KMS-11 (cell line): Measurements from ENCODE around the gene ZC3H7B.

Source experiments
- H2AFZ ChIP-seq: fragments of 200-600 bp; sonication (generic); 2 replicates; pipeline ENCODE4 v1.6.1; 2016; ENCODE audit warnings: antibody characterized with exemption, mixed run types, low read depth
- H3K27ac ChIP-seq: fragments of 200-600 bp; sonication (generic); 2 replicates; pipeline ENCODE4 v1.6.1; 2016; ENCODE audit warnings: mild to moderate bottlenecking, mixed run types
- H3K27me3 ChIP-seq: fragments of 200-600 bp; sonication (generic); 2 replicates; pipeline ENCODE4 v1.6.1; 2017; ENCODE audit warnings: mild to moderate bottlenecking, low read depth, mixed run types, moderate library complexity; ENCODE audit not compliant: insufficient read depth
- H3K36me3 ChIP-seq: fragments of 200-600 bp; sonication (generic); 2 replicates; pipeline ENCODE4 v1.6.1; 2017; ENCODE audit warnings: mild to moderate bottlenecking, mixed run types; ENCODE audit not compliant: insufficient read depth
- H3K4me1 ChIP-seq: fragments of 200-600 bp; sonication (generic); 2 replicates; pipeline ENCODE4 v1.6.1; 2016; ENCODE audit warnings: mild to moderate bottlenecking, low read depth, mixed run types; ENCODE audit not compliant: poor library complexity, severe bottlenecking
- H3K4me2 ChIP-seq: fragments of 200-600 bp; sonication (generic); 2 replicates; pipeline ENCODE4 v1.7.0; 2016; ENCODE audit warnings: mild to moderate bottlenecking, mixed run types
- H3K4me3 ChIP-seq: fragments of 200-600 bp; sonication (generic); IDR thresholded peaks from 2 replicates; pipeline ENCODE4 v1.6.1; 2017; ENCODE audit warnings: low read depth, low read length, mixed read lengths; ENCODE audit not compliant: insufficient read depth
- H3K79me2 ChIP-seq: fragments of 200-600 bp; sonication (generic); 2 replicates; pipeline ENCODE4 v1.6.1; 2016; ENCODE audit warnings: low read depth, mixed run types; ENCODE audit not compliant: insufficient read depth
- H3K9ac ChIP-seq: fragments of 200-600 bp; sonication (generic); 2 replicates; pipeline ENCODE4 v1.6.1; 2016; ENCODE audit warnings: mild to moderate bottlenecking, mixed run types
- H4K20me1 ChIP-seq: fragments of 200-600 bp; sonication (generic); 2 replicates; pipeline ENCODE4 v1.6.1; 2016; ENCODE audit warnings: mild to moderate bottlenecking, mixed run types; ENCODE audit not compliant: insufficient read depth
- TF ChIP-seq, protein P1 (sequence below): fragments of 200-600 bp; sonication (generic); conservative IDR thresholded peaks from 2 replicates; pipeline ENCODE4 v1.6.1; 2017; ENCODE audit warnings: low read depth, mild to moderate bottlenecking, antibody characterized with exemption, low read length, moderate library complexity, mixed read lengths

ZC3H7B gene

DNA sequence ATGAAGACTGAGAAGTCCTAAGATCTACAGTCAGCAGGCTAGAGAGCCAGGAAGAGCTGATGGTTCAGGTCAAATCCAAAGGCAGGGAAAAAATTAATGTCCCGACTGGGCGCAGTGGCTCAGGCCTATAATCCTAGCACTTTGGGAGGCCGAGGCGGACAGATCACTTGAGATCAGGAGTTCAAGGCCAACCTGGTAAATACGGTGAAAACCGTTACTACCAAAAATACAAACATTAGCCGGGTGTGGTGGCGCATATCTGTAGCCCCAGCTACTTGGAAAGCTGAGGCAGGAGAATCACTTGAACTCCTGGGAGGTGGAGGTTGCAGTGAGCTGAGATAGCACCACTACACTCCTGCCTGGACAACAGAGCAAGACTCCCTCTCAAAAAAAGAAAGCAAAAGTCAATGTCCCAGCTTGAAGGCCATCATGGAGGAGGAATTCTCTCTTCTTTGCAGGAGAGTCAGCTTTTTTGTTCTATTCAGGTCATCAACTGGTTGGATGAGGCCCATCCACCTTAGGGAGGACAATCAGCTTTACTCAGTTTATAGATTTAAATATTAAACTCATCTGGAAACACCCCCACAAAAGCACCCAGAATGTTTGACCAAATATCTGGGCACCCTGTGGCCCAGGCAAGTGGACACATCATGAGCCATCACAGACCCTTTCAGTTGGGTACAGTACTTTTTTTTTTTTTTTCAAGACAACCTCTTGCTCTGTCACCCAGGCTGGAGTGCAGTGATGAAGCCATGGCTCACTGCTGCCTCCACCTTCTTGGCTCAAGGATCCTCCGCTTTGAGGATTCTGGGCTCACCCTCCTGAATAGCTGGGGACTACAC lies 4.3 kb upstream of the ZC3H7B start:
- Histone ChIP-seq H4K20me1 (no peaks in the 10 kb centered on the region), H3K27ac (no peak overlapping the region), H3K27me3 (no peaks in the 10 kb centered on the region), H3K4me2 (no peak overlapping the region), H3K79me2 (peaks cover 16% of the 10 kb centered on the region), H3K4me1 (peaks cover 6% of the 10 kb centered on the region), H3K4me3 (no peak overlapping the region), H3K9ac (no peak overlapping the region), H3K36me3 (no peaks in the 10 kb centered on the region), H2AFZ (no peak overlapping the region)
- TF ChIP-seq, protein P1, sequence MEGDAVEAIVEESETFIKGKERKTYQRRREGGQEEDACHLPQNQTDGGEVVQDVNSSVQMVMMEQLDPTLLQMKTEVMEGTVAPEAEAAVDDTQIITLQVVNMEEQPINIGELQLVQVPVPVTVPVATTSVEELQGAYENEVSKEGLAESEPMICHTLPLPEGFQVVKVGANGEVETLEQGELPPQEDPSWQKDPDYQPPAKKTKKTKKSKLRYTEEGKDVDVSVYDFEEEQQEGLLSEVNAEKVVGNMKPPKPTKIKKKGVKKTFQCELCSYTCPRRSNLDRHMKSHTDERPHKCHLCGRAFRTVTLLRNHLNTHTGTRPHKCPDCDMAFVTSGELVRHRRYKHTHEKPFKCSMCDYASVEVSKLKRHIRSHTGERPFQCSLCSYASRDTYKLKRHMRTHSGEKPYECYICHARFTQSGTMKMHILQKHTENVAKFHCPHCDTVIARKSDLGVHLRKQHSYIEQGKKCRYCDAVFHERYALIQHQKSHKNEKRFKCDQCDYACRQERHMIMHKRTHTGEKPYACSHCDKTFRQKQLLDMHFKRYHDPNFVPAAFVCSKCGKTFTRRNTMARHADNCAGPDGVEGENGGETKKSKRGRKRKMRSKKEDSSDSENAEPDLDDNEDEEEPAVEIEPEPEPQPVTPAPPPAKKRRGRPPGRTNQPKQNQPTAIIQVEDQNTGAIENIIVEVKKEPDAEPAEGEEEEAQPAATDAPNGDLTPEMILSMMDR: no peak

DNA sequence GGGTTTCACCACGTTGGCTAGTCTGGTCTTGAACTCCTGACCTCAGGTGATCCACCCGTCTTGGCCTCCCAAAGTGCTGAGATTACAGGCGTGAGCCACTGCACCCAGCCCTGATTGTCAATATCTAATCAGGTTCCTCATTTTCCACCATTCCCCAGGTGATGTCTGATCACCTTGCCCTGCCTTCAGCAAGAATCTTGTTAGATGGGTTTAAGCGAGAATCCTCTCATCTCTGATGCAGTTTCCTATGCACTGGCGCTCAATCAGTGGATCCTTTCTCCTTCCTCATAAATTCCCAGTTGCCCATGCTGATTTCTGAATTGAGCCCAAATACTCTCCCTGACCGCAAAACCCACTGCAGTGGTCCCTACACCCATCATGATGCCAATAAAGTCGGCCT lies 664 bp upstream of the ZC3H7B start:
- H3K27ac ChIP-seq: no peak overlapping the region
- H3K9ac ChIP-seq: peak overlapping the region; percentile 99; the same call in 1 of the 2 replicates
- H3K27me3 ChIP-seq: no peaks in the 10 kb centered on the region
- H3K4me3 ChIP-seq: no peak overlapping the region
- H2AFZ ChIP-seq: peak overlapping the region; percentile 81
- peak overlapping the region; percentile 99 for H3K4me2 ChIP-seq
- peaks cover 25% of the 10 kb centered on the region for H3K4me1 ChIP-seq
- no peaks in the 10 kb centered on the region for H3K36me3 ChIP-seq
- H3K79me2 ChIP-seq: peaks cover 52% of the 10 kb centered on the region
- TF ChIP-seq, protein P1: no peak
- H4K20me1 ChIP-seq: no peaks in the 10 kb centered on the region

DNA sequence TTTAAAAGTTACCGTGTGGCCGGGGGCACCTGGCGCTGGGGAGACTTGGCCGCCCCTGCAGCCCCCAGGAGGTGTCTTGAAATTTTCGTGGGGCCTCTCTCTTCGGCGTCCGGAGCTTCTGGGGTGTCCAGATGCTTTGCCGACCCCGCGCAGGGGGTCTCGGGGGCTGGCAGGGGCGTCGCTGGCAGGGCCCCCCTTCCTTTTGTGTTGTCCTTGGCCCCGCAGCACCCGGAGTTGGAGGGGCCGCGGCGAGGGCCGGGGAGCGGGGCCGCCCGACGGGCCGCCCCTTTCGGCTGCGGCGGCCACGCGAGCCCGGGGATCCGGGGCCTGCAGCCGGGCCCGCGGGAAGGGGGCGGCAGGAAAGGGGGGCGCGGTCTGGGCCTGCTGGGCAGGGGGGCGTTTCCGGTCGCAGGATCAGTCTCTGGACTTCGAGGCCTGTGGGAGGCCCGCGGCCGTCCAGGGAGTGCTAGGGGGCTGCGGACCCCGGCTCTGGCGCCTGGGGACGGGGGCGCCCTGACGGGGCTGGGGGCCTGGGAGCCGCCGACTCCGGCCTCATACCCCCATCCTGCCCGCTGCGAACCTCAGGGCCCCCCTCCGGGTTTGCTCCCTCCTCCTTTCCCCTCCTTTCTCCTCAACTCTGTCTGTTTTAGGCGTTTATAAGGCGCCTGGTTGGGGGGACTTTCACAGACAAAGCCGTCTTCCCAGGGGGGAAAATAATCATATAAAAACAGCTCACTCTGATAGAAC lies 869 bp downstream of the ZC3H7B start:
- peak overlapping the region; percentile 99 for H3K9ac ChIP-seq
- no peaks in the 10 kb centered on the region for H3K27me3 ChIP-seq
- H3K36me3 ChIP-seq: no peaks in the 10 kb centered on the region
- no peak overlapping the region for H3K4me3 ChIP-seq
- H3K27ac ChIP-seq: peak overlapping the region; percentile 85
- no peaks in the 10 kb centered on the region for H4K20me1 ChIP-seq
- TF ChIP-seq, protein P1: no peak
- peak overlapping the region; percentile 99 for H3K4me2 ChIP-seq
- H2AFZ ChIP-seq: peak overlapping the region; percentile 81
- H3K4me1 ChIP-seq: peaks cover 25% of the 10 kb centered on the region
- peaks cover 66% of the 10 kb centered on the region for H3K79me2 ChIP-seq

DNA sequence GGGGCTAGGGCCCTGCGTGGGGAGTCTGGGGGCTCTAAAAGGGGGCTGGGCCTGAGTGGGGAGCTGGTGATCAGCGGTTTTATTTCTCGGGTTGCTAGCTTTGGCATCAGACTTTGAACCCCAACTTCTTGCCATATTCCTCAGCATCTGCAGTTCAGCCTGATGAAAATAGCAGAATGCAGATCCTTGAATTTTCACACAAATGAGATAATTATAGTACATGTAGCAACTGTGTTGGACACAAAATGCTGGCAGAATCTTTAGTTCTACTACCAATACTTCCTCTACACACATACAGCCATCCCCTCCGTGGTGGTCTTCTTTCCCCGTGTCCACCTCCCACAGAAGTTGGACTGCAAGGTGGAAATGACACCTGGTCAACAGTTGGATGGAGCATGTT lies 1.5 kb downstream of the ZC3H7B start:
- Histone ChIP-seq H3K79me2 (peaks cover 72% of the 10 kb centered on the region), H3K4me1 (peaks cover 25% of the 10 kb centered on the region), H3K4me3 (no peak overlapping the region), H3K9ac (peak overlapping the region; percentile 99), H3K27ac (peak overlapping the region; percentile 14; the same call in 1 of the 2 replicates), H3K36me3 (no peaks in the 10 kb centered on the region), H3K27me3 (no peaks in the 10 kb centered on the region), H4K20me1 (no peaks in the 10 kb centered on the region), H2AFZ (no peak overlapping the region), H3K4me2 (peak overlapping the region; percentile 99)
- TF ChIP-seq, protein P1: 0 out of 2 replicates have a peak, but pooled peaks have one; percentile 16
